Measurements from ENCODE around the gene UTP18. TPM values are rescaled to one million over a fixed set of nuclear protein-coding genes. Genes with fewer than 3 reads are reported as not detected.
"Not testable (repeated sequence)": the region's sequence is repeated elsewhere in the genome, so short reads cannot be mapped to it uniquely, and the experiment has no call there.

The UTP18 gene
- total and polyA plus RNA-seq, 2 experiments from 2014 or later: 31.3 to 31.8 TPM

- Histone ChIP-seq H3K4me1 (ENCODE audit: insufficient read depth) (peaks cover 14% of the 10 kb centered on the region), H3K27me3 (no peaks in the 10 kb centered on the region), H4K20me1 (ENCODE audit: insufficient read depth, poor library complexity, severe bottlenecking) (no peaks in the 10 kb centered on the region), H3K4me3 (no peak overlapping the region), H3K79me2 (no peaks in the 10 kb centered on the region), H2AFZ (no peak overlapping the region), H3K9me2 (replicated peaks; ENCODE audit: insufficient read depth) (no peaks in the 10 kb centered on the region), H3K36me3 (replicated peaks; ENCODE audit: insufficient read depth, low read depth) (no peaks in the 10 kb centered on the region), H3K27ac (peak overlapping the region; percentile 38), H3K9me3 (ENCODE audit: low read depth) (no peaks in the 10 kb centered on the region), H3K4me2 (peak overlapping the region; percentile 22)
- 31% methylated on average over 3 of the region's 3 CpGs for WGBS (ENCODE audit: low lambda C conversion rate, missing lambda C conversion rate)
- TF ChIP-seq CTCF (IDR thresholded peaks at IDR 0.05; ENCODE audit: poor library complexity) (peak; percentile 58), EZH2phosphoT487 (IDR thresholded peaks at IDR 0.05; ENCODE audit: low read depth, severe bottlenecking, unreplicated experiment) (no peak)
- DNase-seq (ENCODE audit: low spot score): peak; percentile 55
These were observed 62.2 kb downstream of the UTP18 start for GRCh38 chr17:51322390-51323029.

- H4K20me1 ChIP-seq (ENCODE audit: insufficient read depth, poor library complexity, severe bottlenecking): no peaks in the 10 kb centered on the region
- H3K79me2 ChIP-seq: no peaks in the 10 kb centered on the region
- TF ChIP-seq CTCF (IDR thresholded peaks at IDR 0.05; ENCODE audit: poor library complexity) (no peak), EZH2phosphoT487 (IDR thresholded peaks at IDR 0.05; ENCODE audit: low read depth, severe bottlenecking, unreplicated experiment) (no peak), EZH2 (IDR thresholded peaks at IDR 0.05; ENCODE audit: borderline replicate concordance) (no peak)
- H3K9me3 ChIP-seq (ENCODE audit: low read depth): no peaks in the 10 kb centered on the region
- H3K9me2 ChIP-seq (replicated peaks; ENCODE audit: insufficient read depth): no peaks in the 10 kb centered on the region
- no peaks in the 10 kb centered on the region for H3K36me3 ChIP-seq (replicated peaks; ENCODE audit: insufficient read depth, low read depth)
- H3K4me1 ChIP-seq (ENCODE audit: insufficient read depth): no peaks in the 10 kb centered on the region
- no peak for DNase-seq (ENCODE audit: low spot score)
- WGBS (ENCODE audit: low lambda C conversion rate, missing lambda C conversion rate): 93% methylated on average over 7 of the region's 7 CpGs
- no peak overlapping the region for H3K27ac ChIP-seq
- H3K4me2 ChIP-seq: no peak overlapping the region
- no peak overlapping the region for H2AFZ ChIP-seq
- H3K27me3 ChIP-seq: no peaks in the 10 kb centered on the region
- H3K4me3 ChIP-seq: no peak overlapping the region
These were observed 65.1 kb downstream of the UTP18 start for GRCh38 chr17:51325471-51325870.

- H3K79me2 ChIP-seq; DNase-seq (ENCODE audit: low spot score); H4K20me1 ChIP-seq (ENCODE audit: insufficient read depth, poor library complexity, severe bottlenecking); H3K9me2 ChIP-seq (replicated peaks; ENCODE audit: insufficient read depth); H3K27ac ChIP-seq; H3K4me3 ChIP-seq; H3K27me3 ChIP-seq; H3K4me2 ChIP-seq; H3K9me3 ChIP-seq (ENCODE audit: low read depth); H3K36me3 ChIP-seq (replicated peaks; ENCODE audit: insufficient read depth, low read depth); H2AFZ ChIP-seq; H3K4me1 ChIP-seq (ENCODE audit: insufficient read depth): not testable (repeated sequence)
- WGBS (ENCODE audit: low lambda C conversion rate, missing lambda C conversion rate): 34% methylated on average over 7 of the region's 7 CpGs
These were observed 70.6 kb downstream of the UTP18 start for GRCh38 chr17:51330861-51331503.

GRCh38 chr17:51335006-51335590 is 74.8 kb downstream of the UTP18 start:
- Histone ChIP-seq H3K79me2 (no peaks in the 10 kb centered on the region), H3K4me2 (no peak overlapping the region), H3K4me1 (ENCODE audit: insufficient read depth) (no peaks in the 10 kb centered on the region), H3K27me3 (no peaks in the 10 kb centered on the region), H2AFZ (no peak overlapping the region), H3K9me3 (ENCODE audit: low read depth) (no peaks in the 10 kb centered on the region), H3K9me2 (replicated peaks; ENCODE audit: insufficient read depth) (no peaks in the 10 kb centered on the region), H3K27ac (no peak overlapping the region), H3K4me3 (no peak overlapping the region), H3K36me3 (replicated peaks; ENCODE audit: insufficient read depth, low read depth) (no peaks in the 10 kb centered on the region), H4K20me1 (ENCODE audit: insufficient read depth, poor library complexity, severe bottlenecking) (no peaks in the 10 kb centered on the region)
- 83% methylated on average over 3 of the region's 3 CpGs for WGBS (ENCODE audit: low lambda C conversion rate, missing lambda C conversion rate)
- DNase-seq (ENCODE audit: low spot score): no peak
- TF ChIP-seq CTCF (IDR thresholded peaks at IDR 0.05; ENCODE audit: poor library complexity): no peak
- no peak for TF ChIP-seq EZH2phosphoT487 (IDR thresholded peaks at IDR 0.05; ENCODE audit: low read depth, severe bottlenecking, unreplicated experiment)
- no peak for TF ChIP-seq EZH2 (IDR thresholded peaks at IDR 0.05; ENCODE audit: borderline replicate concordance)

Data from hepatocyte (in vitro differentiated cells).